Common myeloid progenitor, CD34-positive (primary cell): ENCODE results near the gene C17orf100.

Source experiments
- CTCF ChIA-PET: fragments of 350-600 bp; sonication (Branson Sonifier 250); formaldehyde crosslinking; loops from one replicate; lab custom pipeline; 2021; ENCODE audit warnings: antibody characterized with exemption; lab: Charles Lee
- POLR2A ChIA-PET: fragments of 350-600 bp; sonication (Branson Sonifier 250); formaldehyde crosslinking; loops from one replicate; lab custom pipeline; 2021; ENCODE audit warnings: antibody characterized with exemption; lab: Charles Lee
- DNase-seq, 3 donors: peaks; one replicate each; pipeline versions ENCODE4 v3.0.0 to v3.0.0-alpha.2; 2013
- H3K27ac ChIP-seq, 2 experiments: 1 replicate in 1 of 2; 2 replicates in 1 of 2; pipeline ENCODE4 v1.7.0; 2013; ENCODE audit warnings: inconsistent platforms in 2 of 2, low read length in 2 of 2, mild to moderate bottlenecking in 2 of 2, low read depth in 1 of 2, moderate library complexity in 1 of 2; ENCODE audit not compliant: severe bottlenecking in 2 of 2, insufficient read depth in 1 of 2, poor library complexity in 1 of 2
- H3K27me3 ChIP-seq, 5 experiments: replicated peaks in 2 of 5; 1 replicate in 3 of 5; 2 replicates in 2 of 5; pipeline versions ENCODE4 v1.6.1 to v1.7.0; 2013; ENCODE audit warnings: low read length in 4 of 5, mild to moderate bottlenecking in 2 of 5, moderate library complexity in 2 of 5, inconsistent platforms in 1 of 5; ENCODE audit not compliant: insufficient read depth in 5 of 5, control insufficient read depth in 4 of 5
- H3K36me3 ChIP-seq, 4 experiments: 1 replicate in 2 of 4; 2 replicates in 2 of 4; pipeline versions ENCODE4 v1.6.1 to v1.7.0; 2013; ENCODE audit warnings: low read length in 3 of 4, control low read depth in 1 of 4, mild to moderate bottlenecking in 1 of 4; ENCODE audit not compliant: control insufficient read depth in 4 of 4, insufficient read depth in 4 of 4
- H3K4me1 ChIP-seq, 4 experiments: 1 replicate in 3 of 4; 2 replicates in 1 of 4; pipeline versions ENCODE4 v1.6.1 to v1.7.1; 2013; ENCODE audit warnings: low read length in 3 of 4, mild to moderate bottlenecking in 3 of 4, control low read depth in 1 of 4, inconsistent platforms in 1 of 4, moderate library complexity in 1 of 4; ENCODE audit not compliant: control insufficient read depth in 4 of 4, insufficient read depth in 4 of 4; ENCODE audit errors: control extremely low read depth in 1 of 4
- H3K4me3 ChIP-seq, 7 experiments: 1 replicate in 4 of 7; 2 replicates in 3 of 7; pipeline versions ENCODE4 v1.5.1 to v1.7.0; 2013; ENCODE audit warnings: mild to moderate bottlenecking in 7 of 7, low read length in 6 of 7, moderate library complexity in 6 of 7, inconsistent platforms in 2 of 7, low read depth in 2 of 7, control low read depth in 1 of 7; ENCODE audit not compliant: insufficient read depth in 4 of 7, control insufficient read depth in 1 of 7; ENCODE audit errors: extremely low read depth in 1 of 7
- H3K9me3 ChIP-seq, 5 experiments: 1 replicate in 4 of 5; 2 replicates in 1 of 5; pipeline versions ENCODE4 v1.6.1 to v1.7.1; 2013; ENCODE audit warnings: low read length in 4 of 5, mild to moderate bottlenecking in 2 of 5, inconsistent platforms in 1 of 5, low read depth in 1 of 5, moderate library complexity in 1 of 5; ENCODE audit not compliant: control insufficient read depth in 4 of 5, insufficient read depth in 2 of 5; ENCODE audit errors: control extremely low read depth in 1 of 5
- WGBS: methylation state at CpG from one replicate; pipeline ENCODE4 v1.1.5; 2013; ENCODE audit not compliant: insufficient coverage; 5-methylcytosine and 5-hydroxymethylcytosine counted together

C17orf100 gene

GRCh38 chr17:6667516-6667915 lies 16.0 kb downstream of the C17orf100 start:
- ChIA-PET CTCF (interaction anchor here (0.7 to 2.8 kb wide), 7 partner anchors 9 to 337 kb away, joined by 3 to 19 read pairs (median 4); no protein-coding TSS in a partner anchor), POLR2A (interaction anchor here (1.4 kb wide), 1 partner anchor 10 kb away, joined by 4 read pairs; no protein-coding TSS in a partner anchor)
- Histone ChIP-seq H3K36me3 (no peaks in the 10 kb centered on the region), H3K27ac (no peak overlapping the region), H3K27me3 (peaks cover 0 to 22% (median 9%) of the 10 kb centered on the region in 5 experiments), H3K4me1 (peaks cover 0 to 7% (median 2%) of the 10 kb centered on the region in 4 experiments), H3K9me3 (no peaks in the 10 kb centered on the region), H3K4me3 (no peak overlapping the region)
- DNase-seq, result no peak
- 60% methylated on average over 3 of the region's 6 CpGs for WGBS

GRCh38 chr17:6668219-6668618 lies 16.7 kb downstream of the C17orf100 start:
- POLR2A ChIA-PET, result interaction anchor here (1.4 kb wide), 1 partner anchor 9 kb away, joined by 4 read pairs; no protein-coding TSS in a partner anchor
- no peak for DNase-seq

GRCh38 chr17:6668727-6669425 lies 17.3 kb downstream of the C17orf100 start:
- Histone ChIP-seq H3K4me3 (no peak overlapping the region), H3K27ac (no peak overlapping the region), H3K27me3 (peaks cover 0 to 22% (median 9%) of the 10 kb centered on the region in 5 experiments), H3K36me3 (no peaks in the 10 kb centered on the region), H3K9me3 (no peaks in the 10 kb centered on the region), H3K4me1 (peaks cover 0 to 6% (median 2%) of the 10 kb centered on the region in 4 experiments)
- no peak for DNase-seq
- WGBS, result 94% methylated on average over 10 of the region's 14 CpGs
- ChIA-PET CTCF (interaction anchor here (0.7 to 1.1 kb wide), 2 partner anchors 33 to 34 kb away, joined by 4 read pairs; no protein-coding TSS in a partner anchor), POLR2A (interaction anchor here (1.4 kb wide), 1 partner anchor 9 kb away, joined by 4 read pairs; no protein-coding TSS in a partner anchor)

More at GRCh38 chr17:6668219-6668618, 16.7 kb downstream of the C17orf100 start:
- H3K27me3 ChIP-seq, result peaks cover 0 to 21% (median 9%) of the 10 kb centered on the region in 5 experiments
- 99% methylated on average over 8 of the region's 17 CpGs for WGBS
- peaks cover 0 to 6% (median 2%) of the 10 kb centered on the region in 4 experiments for H3K4me1 ChIP-seq
- H3K4me3 ChIP-seq, result no peak overlapping the region
- H3K27ac ChIP-seq, result no peak overlapping the region
- no peaks in the 10 kb centered on the region for H3K36me3 ChIP-seq
- no peaks in the 10 kb centered on the region for H3K9me3 ChIP-seq
- CTCF ChIA-PET, result interaction anchor here (0.7 to 2.8 kb wide), 5 partner anchors 9 to 242 kb away, joined by 3 to 19 read pairs (median 4); no protein-coding TSS in a partner anchor

GRCh38 chr17:6669479-6670212 lies 18.1 kb downstream of the C17orf100 start:
- H3K9me3 ChIP-seq, result no peaks in the 10 kb centered on the region
- ChIA-PET CTCF (interaction anchor here (0.7 kb wide), 1 partner anchor 32 kb away, joined by 4 read pairs; no protein-coding TSS in a partner anchor), POLR2A (no interaction called here)
- 93% methylated on average over 7 of the region's 10 CpGs for WGBS
- no peak overlapping the region for H3K27ac ChIP-seq
- H3K4me1 ChIP-seq, result peaks cover 0 to 6% (median 2%) of the 10 kb centered on the region in 4 experiments
- H3K27me3 ChIP-seq, result peaks cover 0 to 25% (median 9%) of the 10 kb centered on the region in 5 experiments
- DNase-seq, result no peak
- H3K4me3 ChIP-seq, result no peak overlapping the region
- H3K36me3 ChIP-seq, result no peaks in the 10 kb centered on the region

- Histone ChIP-seq H3K27me3 (peaks cover 0 to 30% (median 14%) of the 10 kb centered on the region in 5 experiments), H3K9me3 (no peaks in the 10 kb centered on the region), H3K36me3 (no peaks in the 10 kb centered on the region), H3K27ac (no peak overlapping the region), H3K4me3 (no peak overlapping the region), H3K4me1 (peaks cover 0 to 6% (median 2%) of the 10 kb centered on the region in 4 experiments)
- DNase-seq, result no peak
- POLR2A ChIA-PET, result no interaction called here
- WGBS, result 94% methylated on average over 7 of the region's 8 CpGs
- CTCF ChIA-PET, result interaction anchor here (1.3 kb wide), 1 partner anchor 10 kb away, joined by 5 read pairs; no protein-coding TSS in a partner anchor
These were observed 19.0 kb downstream of the C17orf100 start for GRCh38 chr17:6670571-6670970.

GRCh38 chr17:6670999-6671398 lies 19.4 kb downstream of the C17orf100 start:
- Histone ChIP-seq H3K4me1 (peaks cover 0 to 6% (median 2%) of the 10 kb centered on the region in 4 experiments), H3K4me3 (no peak overlapping the region), H3K9me3 (no peaks in the 10 kb centered on the region), H3K27me3 (peaks cover 0 to 34% (median 17%) of the 10 kb centered on the region in 5 experiments), H3K36me3 (no peaks in the 10 kb centered on the region), H3K27ac (no peak overlapping the region)
- DNase-seq, result no peak
- WGBS, result 96% methylated on average over 6 of the region's 6 CpGs
- POLR2A ChIA-PET, result no interaction called here
- CTCF ChIA-PET, result interaction anchor here (1.1 to 1.3 kb wide), 2 partner anchors 10 to 44 kb away, joined by 3 to 5 read pairs; no protein-coding TSS in a partner anchor
